NCI-H1436 treated with DMSO at 0.1 percent for 48 hours (cell line): ENCODE measurements around the gene FRYL.
A peak's percentile ranks its signal among the peaks of the same experiment; 100 is the strongest.
"Not testable (repeated sequence)": the region's sequence is repeated elsewhere in the genome, so short reads cannot be mapped to it uniquely, and the experiment has no call there.

Source experiments
- DNase-seq: peaks from one replicate; lab custom pipeline; 2025; lab: John Stamatoyannopoulos, UW

FRYL gene

GRCh38 chr4:48779998-48780864 lies at the start of gene FRYL:
Gene FRYL, minus strand, starts transcription at chr4:48780279. Its CDS starts 145,869 bp downstream, at chr4:48634410.
- peak; percentile 99 for DNase-seq

GRCh38 chr4:48827622-48828021 lies 47.5 kb upstream of the FRYL start:
- no peak for DNase-seq

- not testable (repeated sequence) for DNase-seq
Measured at GRCh38 chr4:48821431-48821830, 41.4 kb upstream of the FRYL start.

- DNase-seq, result no peak
Measured at GRCh38 chr4:48816971-48817370, 36.9 kb upstream of the FRYL start.

GRCh38 chr4:48816297-48816696 lies 36.2 kb upstream of the FRYL start:
- DNase-seq, result not testable (repeated sequence)

GRCh38 chr4:48815483-48815882 lies 35.4 kb upstream of the FRYL start:
- DNase-seq, result no peak

- DNase-seq, result no peak
Measured at GRCh38 chr4:48813964-48814363, 33.9 kb upstream of the FRYL start.

- DNase-seq, result no peak
Measured at GRCh38 chr4:48812866-48813265, 32.8 kb upstream of the FRYL start.

GRCh38 chr4:48804584-48805301 lies 24.7 kb upstream of the FRYL start:
- no peak for DNase-seq

GRCh38 chr4:48801016-48801715 lies 21.1 kb upstream of the FRYL start:
- DNase-seq, result no peak

GRCh38 chr4:48800155-48800554 lies 20.1 kb upstream of the FRYL start:
- DNase-seq, result not testable (repeated sequence)

GRCh38 chr4:48799157-48799556 lies 19.1 kb upstream of the FRYL start:
- DNase-seq, result no peak

GRCh38 chr4:48798117-48798516 lies 18.0 kb upstream of the FRYL start:
- DNase-seq, result no peak

GRCh38 chr4:48796927-48797679 lies 17.0 kb upstream of the FRYL start:
- no peak for DNase-seq

GRCh38 chr4:48796191-48796926 lies 16.3 kb upstream of the FRYL start:
- DNase-seq, result no peak

GRCh38 chr4:48795108-48795507 lies 15.0 kb upstream of the FRYL start:
- no peak for DNase-seq

GRCh38 chr4:48792348-48793006 lies 12.4 kb upstream of the FRYL start:
- DNase-seq, result no peak

GRCh38 chr4:48791313-48791712 lies 11.2 kb upstream of the FRYL start:
- no peak for DNase-seq

- no peak for DNase-seq
Measured at GRCh38 chr4:48790561-48790960, 10.5 kb upstream of the FRYL start.

- no peak for DNase-seq
Measured at GRCh38 chr4:48787056-48787455, 7.0 kb upstream of the FRYL start.

GRCh38 chr4:48786549-48786948 lies 6.5 kb upstream of the FRYL start:
- no peak for DNase-seq
